Neutrophil (primary cell): Measurements from ENCODE around the gene MAP1LC3A.

Source experiments
- H3K27ac ChIP-seq: fragments of 200-600 bp; sonication (generic); 2 replicates; pipeline ENCODE4 v1.5.1; 2016; ENCODE audit warnings: mild to moderate bottlenecking, moderate library complexity
- H3K27me3 ChIP-seq: fragments of 200-600 bp; sonication (generic); 2 replicates; pipeline ENCODE4 v1.6.0; 2016; ENCODE audit warnings: mild to moderate bottlenecking
- H3K36me3 ChIP-seq: fragments of 200-600 bp; sonication (generic); 2 replicates; pipeline ENCODE4 v1.5.1; 2017
- H3K4me1 ChIP-seq, 2 experiments: fragments of 200-600 bp in 1 of 2; sonication (generic) in 1 of 2; 1 replicate in 1 of 2; 2 replicates in 1 of 2; pipeline versions ENCODE4 v1.5.1 to v1.6.1; 2013 to 2016; ENCODE audit warnings: low read depth in 1 of 2, low read length in 1 of 2, mild to moderate bottlenecking in 1 of 2, moderate library complexity in 1 of 2; ENCODE audit not compliant: control insufficient read depth in 1 of 2, insufficient read depth in 1 of 2
- H3K4me3 ChIP-seq, 2 experiments: fragments of 200-600 bp in 1 of 2; sonication (generic) in 1 of 2; 1 replicate in 1 of 2; 2 replicates in 1 of 2; pipeline ENCODE4 v1.5.1; 2013 to 2016; ENCODE audit warnings: low read depth in 1 of 2, low read length in 1 of 2, mild to moderate bottlenecking in 1 of 2, moderate library complexity in 1 of 2
- H3K9me3 ChIP-seq: fragments of 200-600 bp; sonication (generic); 2 replicates; pipeline ENCODE4 v1.5.1; 2016
- CTCF ChIP-seq: fragments of 200-600 bp; sonication (generic); IDR thresholded peaks from 2 replicates; pipeline ENCODE4 v1.5.1; 2016; ENCODE audit warnings: antibody characterized with exemption

MAP1LC3A gene

GRCh38 chr20:34541264-34541901 lies 17.1 kb upstream of the MAP1LC3A start:
- Histone ChIP-seq H3K36me3 (peaks cover 42% of the 10 kb centered on the region), H3K27me3 (peaks cover 13% of the 10 kb centered on the region)

GRCh38 chr20:34541917-34542316 lies 16.6 kb upstream of the MAP1LC3A start:
- Histone ChIP-seq H3K4me1 (peaks cover 7 to 8% of the 10 kb centered on the region in 2 experiments), H3K9me3 (no peaks in the 10 kb centered on the region), H3K27ac (no peak overlapping the region), H3K27me3 (peaks cover 13% of the 10 kb centered on the region), H3K36me3 (peaks cover 38% of the 10 kb centered on the region), H3K4me3 (no peak overlapping the region)
- TF ChIP-seq CTCF = no peak

More at GRCh38 chr20:34541264-34541901, 17.1 kb upstream of the MAP1LC3A start:
- Histone ChIP-seq H3K27ac (no peak overlapping the region), H3K4me1 (peaks cover 7 to 8% of the 10 kb centered on the region in 2 experiments), H3K9me3 (no peaks in the 10 kb centered on the region), H3K4me3 (no peak overlapping the region)
- TF ChIP-seq CTCF = no peak

GRCh38 chr20:34542439-34542838 lies 16.1 kb upstream of the MAP1LC3A start:
- Histone ChIP-seq H3K9me3 (no peaks in the 10 kb centered on the region), H3K36me3 (peaks cover 33% of the 10 kb centered on the region), H3K27ac (no peak overlapping the region), H3K4me1 (peaks cover 7 to 8% of the 10 kb centered on the region in 2 experiments), H3K4me3 (no peak overlapping the region), H3K27me3 (peaks cover 13% of the 10 kb centered on the region)
- TF ChIP-seq CTCF = no peak

GRCh38 chr20:34543463-34544056 lies 15.0 kb upstream of the MAP1LC3A start:
- H3K27me3 ChIP-seq = peaks cover 13% of the 10 kb centered on the region
- no peak overlapping the region for H3K4me3 ChIP-seq
- H3K27ac ChIP-seq = no peak overlapping the region
- TF ChIP-seq CTCF = no peak
- peaks cover 7 to 8% of the 10 kb centered on the region in 2 experiments for H3K4me1 ChIP-seq
- peaks cover 30% of the 10 kb centered on the region for H3K36me3 ChIP-seq
- no peaks in the 10 kb centered on the region for H3K9me3 ChIP-seq

- Histone ChIP-seq H3K27me3 (peaks cover 13% of the 10 kb centered on the region), H3K36me3 (peaks cover 30% of the 10 kb centered on the region), H3K4me3 (peak overlapping the region; percentile 39 to 45), H3K9me3 (no peaks in the 10 kb centered on the region), H3K4me1 (peaks cover 7 to 8% of the 10 kb centered on the region in 2 experiments), H3K27ac (no peak overlapping the region)
- TF ChIP-seq CTCF = no peak
Observed at GRCh38 chr20:34544109-34544796, 14.3 kb upstream of the MAP1LC3A start.
